Activated T-cell treated with anti-CD3 and anti-CD28 coated beads for 24 hours (primary cell): ENCODE measurements around the gene NPIPA5.
A peak's percentile ranks its signal among the peaks of the same experiment; 100 is the strongest.
"Not testable (repeated sequence)": the region's sequence is repeated elsewhere in the genome, so short reads cannot be mapped to it uniquely, and the experiment has no call there.

Experiments used
- DNase-seq: peaks from one replicate; pipeline ENCODE4 v3.0.0-alpha.2; 2020; ENCODE audit warnings: low read depth

Gene NPIPA5

GRCh38 chr16:15378194-15378593, at the start of gene NPIPA5:
Gene NPIPA5 (minus strand): TSS chr16:15378294. CDS start chr16:15378294, 0 bp downstream.
- DNase-seq, result not testable (repeated sequence)

DNA sequence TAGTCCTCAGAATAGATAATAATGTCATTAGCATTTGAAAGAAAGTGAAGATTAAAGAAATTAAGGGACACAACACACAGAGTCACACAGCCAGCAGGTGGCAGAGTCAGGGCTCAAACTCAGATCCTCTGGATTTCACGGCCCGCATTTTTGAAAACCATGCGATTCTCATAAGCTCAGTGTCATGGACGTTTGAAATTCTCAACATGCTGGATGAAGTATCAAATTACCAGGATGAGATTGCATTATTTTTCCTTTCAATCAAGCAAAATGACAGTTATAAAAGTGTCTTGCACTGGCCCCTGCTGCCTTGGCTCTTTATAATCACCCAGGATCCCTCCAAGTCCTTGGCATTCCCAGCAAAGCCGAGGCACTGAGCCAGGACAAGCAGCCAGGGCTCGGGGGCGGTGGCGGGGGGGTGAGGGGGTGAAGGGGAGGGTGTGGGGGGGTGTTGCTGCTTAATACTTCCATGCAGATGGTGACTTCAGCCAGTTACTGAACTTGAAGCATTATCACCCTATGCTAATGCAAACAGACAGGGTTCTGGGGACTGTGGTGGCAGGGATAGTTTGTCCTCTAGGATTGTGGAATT, 49.6 kb upstream of the NPIPA5 start:
- DNase-seq, result peak; percentile 48

DNA sequence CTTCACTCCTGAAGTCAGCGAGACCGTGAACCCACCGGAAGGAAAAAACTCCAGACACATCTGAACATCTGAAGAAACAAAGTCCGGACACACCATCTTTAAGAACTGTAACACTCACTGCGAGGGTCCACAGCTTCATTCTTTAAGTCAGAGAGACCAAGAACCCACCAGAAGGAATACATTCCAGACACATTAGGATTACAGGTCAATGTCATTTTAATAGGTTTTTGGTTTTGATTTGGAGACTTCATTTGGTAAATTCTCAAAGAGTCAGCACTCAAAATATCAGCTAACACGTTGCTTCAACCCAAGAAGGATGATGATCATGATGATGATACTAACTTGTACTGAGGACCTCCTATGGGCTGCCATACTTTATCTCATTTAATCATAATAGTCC, 48.7 kb upstream of the NPIPA5 start:
- DNase-seq, result no peak

DNA sequence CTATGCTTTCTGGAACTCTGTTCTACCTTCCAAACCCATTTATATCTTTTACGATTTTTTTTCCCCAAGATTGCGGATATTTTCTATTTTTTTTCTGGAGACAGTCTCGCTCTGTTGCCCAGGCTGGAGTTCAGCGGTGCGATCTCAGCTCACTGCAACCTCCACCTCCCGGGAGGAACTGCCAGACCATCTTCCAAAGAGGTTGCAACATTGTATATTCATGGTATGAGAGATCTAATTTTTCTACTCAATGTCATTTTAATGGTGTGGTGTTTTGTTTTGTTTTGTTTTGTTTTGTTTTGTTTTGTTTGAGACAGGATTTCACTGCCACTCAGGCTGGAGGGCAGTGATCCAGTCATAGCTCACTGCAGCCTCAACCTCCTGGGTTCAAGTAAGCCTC, 47.8 kb upstream of the NPIPA5 start:
- no peak for DNase-seq

DNA sequence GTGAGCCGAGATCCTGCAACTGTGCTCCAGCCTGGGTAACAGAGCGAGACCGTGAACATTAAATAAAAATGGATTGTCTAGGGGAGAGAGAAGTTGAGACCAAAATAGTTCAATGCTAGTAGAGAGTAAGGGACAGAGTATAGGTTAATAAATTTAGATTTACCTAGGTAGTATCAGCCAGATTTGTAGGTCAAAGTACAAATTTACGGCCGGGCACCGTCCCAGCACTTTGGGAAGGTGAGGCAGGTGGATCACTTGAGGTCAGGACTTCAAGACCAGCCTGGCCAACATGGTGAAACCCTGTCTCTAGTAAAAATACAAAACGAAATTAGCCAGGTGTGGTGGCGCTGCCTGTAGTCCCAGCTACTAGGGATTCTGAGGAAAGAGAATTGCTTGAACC, 44.1 kb upstream of the NPIPA5 start:
- no peak for DNase-seq

DNA sequence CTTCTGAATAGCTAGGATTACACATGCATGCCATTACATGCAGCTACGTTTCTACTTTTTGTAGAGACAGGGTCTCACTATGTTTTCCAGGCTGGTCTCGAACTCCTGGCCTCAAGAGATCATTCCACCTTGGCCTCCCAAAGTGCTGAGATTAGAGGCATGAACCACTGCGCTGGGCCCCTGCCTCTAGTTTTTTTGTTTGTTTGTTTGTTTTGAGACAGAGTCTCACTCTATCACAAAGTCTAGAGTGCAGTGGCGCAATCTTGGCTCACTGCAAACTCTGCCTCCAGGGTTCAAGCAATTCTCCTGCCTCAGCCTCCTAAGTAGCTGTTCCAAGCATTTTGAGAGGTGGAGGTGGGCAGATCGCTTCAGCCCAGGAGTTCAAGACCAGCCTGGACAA, 43.6 kb upstream of the NPIPA5 start:
- DNase-seq, result not testable (repeated sequence)

DNA sequence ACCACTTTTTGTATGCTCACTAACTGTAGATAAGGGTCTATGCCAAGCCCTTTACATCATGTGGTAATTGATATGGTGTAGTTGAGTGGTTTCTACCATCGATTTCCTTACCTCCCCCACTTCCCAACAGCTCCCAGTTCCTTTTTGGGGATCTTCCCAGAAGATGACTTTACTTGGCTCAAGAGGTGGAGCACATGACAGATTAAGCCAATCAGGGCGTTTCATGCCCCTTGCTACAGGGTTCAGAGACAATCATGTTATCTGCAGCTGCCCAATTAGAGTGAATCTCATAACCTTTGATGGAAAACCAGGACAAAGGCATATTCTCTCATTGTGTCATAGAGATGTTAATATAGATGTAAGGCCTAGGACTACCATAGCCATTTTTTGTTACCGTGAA, 40.1 kb upstream of the NPIPA5 start:
- no peak for DNase-seq

DNA sequence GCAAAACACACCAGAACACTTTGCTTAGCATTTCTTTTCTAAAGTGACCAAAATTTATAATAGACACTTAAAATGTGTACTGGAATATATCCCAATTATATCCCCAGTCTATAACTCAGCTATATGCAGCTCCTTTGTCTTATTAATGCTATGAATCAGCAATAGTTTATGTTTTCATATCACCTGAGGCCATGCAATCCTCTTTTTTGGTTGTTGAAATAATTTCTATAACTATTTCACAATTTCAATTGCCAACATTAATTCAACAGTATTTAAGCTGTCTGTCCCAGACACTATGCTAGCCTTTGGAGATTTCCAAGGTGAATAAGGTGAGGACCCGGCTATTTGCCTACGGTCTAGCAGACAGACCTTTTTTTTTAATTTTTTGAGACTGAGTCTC, 39.1 kb upstream of the NPIPA5 start:
- no peak for DNase-seq

DNA sequence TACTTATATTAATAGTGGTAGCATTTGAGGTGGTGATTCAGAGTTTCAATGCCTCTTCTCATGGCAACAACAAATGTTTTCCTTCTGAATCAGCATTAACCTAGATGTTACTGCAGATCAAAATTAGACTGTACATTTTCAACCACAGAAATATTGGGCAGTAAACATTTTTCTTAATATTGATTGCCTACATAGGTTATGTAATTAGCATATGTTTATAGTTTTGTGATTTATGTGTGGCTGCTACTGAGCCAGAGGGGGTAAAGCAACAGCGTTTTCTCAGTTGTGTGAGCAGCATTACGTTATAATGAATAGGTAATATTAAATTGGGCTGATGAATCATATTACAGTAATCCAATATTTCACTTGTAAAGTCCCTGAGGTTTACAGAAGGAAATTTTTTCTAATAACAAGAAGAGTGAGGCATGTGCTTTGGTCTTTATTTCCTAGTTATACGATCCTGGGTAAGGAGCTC, 37.5 kb upstream of the NPIPA5 start:
- no peak for DNase-seq

DNA sequence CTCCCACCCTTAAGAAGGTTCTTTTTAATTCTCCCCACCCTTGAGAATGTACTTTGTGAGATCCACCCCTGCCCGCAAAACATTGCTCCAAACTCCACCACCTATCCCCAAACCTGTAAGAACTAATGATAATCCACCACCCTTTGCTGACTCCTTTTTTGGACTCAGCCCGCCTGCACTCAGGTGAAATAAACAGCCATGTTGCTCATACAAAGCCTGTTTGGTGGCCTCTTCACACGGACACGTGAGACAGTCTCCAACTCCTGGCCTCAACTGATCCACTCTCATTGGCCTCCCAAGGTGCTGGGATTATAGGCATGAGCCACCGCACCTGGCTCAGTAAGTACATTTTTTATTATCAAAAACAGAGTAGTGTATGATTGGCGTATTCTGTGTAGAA, 31.4 kb upstream of the NPIPA5 start:
- not testable (repeated sequence) for DNase-seq

DNA sequence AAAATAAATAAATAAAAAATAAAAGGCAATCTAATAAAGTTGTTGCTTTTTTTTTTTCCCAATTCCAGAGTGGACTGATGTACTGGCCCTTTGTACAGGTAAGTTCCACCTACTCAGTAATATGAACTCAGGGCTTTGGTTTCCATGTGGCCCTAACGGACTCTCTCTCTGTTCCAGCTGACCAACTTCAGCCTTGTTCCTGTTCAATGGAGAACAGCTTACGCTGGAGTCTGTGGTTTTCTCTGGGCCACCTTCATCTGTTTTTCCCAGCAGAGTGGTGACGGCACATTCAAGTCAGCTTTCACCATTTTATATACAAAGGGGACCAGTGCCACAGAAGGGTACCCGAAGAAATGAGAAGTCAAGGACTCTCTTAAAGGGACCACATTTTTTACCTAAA, 29.7 kb upstream of the NPIPA5 start:
- not testable (repeated sequence) for DNase-seq

DNA sequence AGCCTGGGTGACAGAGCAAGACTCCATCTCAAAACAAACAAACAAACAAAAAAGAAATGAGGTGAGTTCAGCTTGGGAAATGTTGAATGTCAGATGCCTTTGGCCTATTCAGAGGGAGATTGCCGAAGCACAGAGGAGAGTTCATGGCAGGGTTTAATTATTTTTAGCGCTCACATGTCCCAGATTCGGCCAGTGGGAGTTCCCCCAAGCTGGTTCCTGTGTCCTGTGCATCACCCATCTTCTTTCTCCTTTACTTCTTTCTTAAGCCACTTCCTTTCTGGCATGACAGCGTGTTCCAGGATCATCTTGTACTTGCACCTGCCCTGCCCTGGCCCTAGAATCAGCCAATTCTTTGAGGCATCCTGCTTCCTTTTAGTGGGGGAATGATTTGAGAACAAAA, 26.7 kb upstream of the NPIPA5 start:
- no peak for DNase-seq

GRCh38 chr16:15404091-15404490, 26.0 kb upstream of the NPIPA5 start:
- not testable (repeated sequence) for DNase-seq

- DNase-seq, result no peak
Observed at GRCh38 chr16:15403392-15403995, 25.4 kb upstream of the NPIPA5 start.

- no peak for DNase-seq
Observed at GRCh38 chr16:15401972-15402371, 23.9 kb upstream of the NPIPA5 start.

- DNase-seq, result not testable (repeated sequence)
Observed at GRCh38 chr16:15400314-15400713, 22.2 kb upstream of the NPIPA5 start.

- no peak for DNase-seq
Observed at GRCh38 chr16:15399317-15399716, 21.2 kb upstream of the NPIPA5 start.

DNA sequence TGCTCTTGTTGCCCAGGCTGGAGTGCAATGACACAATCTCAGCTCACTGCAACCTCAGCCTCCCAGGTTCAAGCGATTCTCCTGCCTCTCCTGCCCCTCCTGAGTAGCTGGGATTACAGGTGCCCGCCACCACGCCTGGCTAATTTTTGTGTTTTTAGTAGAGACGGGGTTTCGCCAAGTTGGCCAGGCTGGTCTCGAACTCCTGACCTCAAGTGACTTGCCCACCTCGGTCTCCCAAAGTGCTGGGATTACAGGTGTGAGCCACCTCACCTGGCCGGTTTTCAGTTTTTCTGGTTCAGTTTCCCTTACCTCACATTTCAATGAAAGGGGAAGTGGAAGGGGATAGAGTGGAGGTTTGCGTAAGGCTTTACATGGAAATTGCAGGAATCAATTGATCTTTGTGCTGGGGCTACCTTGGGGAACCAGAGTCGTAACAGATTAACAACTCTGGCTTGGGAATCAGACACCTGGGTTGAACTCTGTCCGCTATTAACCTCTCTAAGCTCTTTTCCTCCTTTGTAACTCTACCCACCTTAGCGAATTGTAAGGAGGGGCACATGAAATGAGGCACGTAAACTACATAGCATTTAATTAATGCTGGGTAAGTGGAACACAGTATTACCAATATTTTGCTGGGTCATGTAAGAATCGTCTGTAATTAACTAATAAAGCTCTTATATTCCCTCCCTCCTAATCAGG, 20.7 kb upstream of the NPIPA5 start:
- no peak for DNase-seq

DNA sequence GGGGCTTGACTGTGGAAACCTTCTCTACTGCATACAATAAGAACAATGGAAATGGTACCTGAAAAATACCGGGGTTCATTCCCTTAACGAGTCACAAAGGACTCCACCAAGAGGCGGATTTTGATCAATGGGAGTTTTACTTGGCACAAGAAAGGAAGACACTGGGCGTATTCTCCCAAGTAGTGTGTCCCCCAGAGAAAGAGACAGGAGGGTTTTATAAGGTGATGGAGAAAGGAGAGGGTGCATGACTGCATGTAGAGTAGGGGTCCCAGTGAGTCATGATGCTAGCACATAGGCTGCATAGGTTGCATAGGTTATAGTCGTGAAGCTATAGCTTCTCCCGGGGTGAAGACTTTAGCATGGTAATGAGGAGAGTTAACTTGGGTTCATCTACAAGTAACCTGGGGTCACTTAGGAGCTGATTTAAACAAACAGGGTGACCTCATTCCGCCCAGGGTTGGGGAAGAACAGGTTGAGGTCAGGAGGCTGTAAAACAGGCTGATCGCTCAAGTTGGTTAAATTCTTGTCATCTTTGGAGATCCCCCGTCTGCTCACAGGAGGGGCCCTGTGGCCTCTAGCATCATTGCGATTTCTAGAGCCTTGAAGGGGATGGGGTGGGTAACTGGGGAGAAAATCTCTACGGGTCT, 19.0 kb upstream of the NPIPA5 start:
- DNase-seq, result no peak

- DNase-seq, result not testable (repeated sequence)
Observed at GRCh38 chr16:15396509-15396829, 18.4 kb upstream of the NPIPA5 start.

GRCh38 chr16:15395631-15396508, 17.8 kb upstream of the NPIPA5 start, which contains the start of gene MPV17L:
Gene MPV17L (plus strand): TSS chr16:15395754. CDS start chr16:15395898, 144 bp downstream.
- DNase-seq, result not testable (repeated sequence)

GRCh38 chr16:15393025-15393424, 14.9 kb upstream of the NPIPA5 start:
- not testable (repeated sequence) for DNase-seq
